Activated naive CD4-positive, alpha-beta T cell treated with anti-CD3 and anti-CD28 coated beads for 36 hours (primary cell): ENCODE data around the gene CRY1. TPM values are rescaled to one million over a fixed set of nuclear protein-coding genes. Genes with fewer than 3 reads are reported as not detected.

Experiments used
- CTCF ChIA-PET: fragments of 350-600 bp; sonication (Branson Sonifier 250); formaldehyde crosslinking; loops from one replicate; lab custom pipeline; 2021; ENCODE audit warnings: antibody characterized with exemption; lab: Charles Lee
- DNase-seq: peaks from one replicate; pipeline ENCODE4 v3.0.0-alpha.2; 2020
- H3K27ac Mint-ChIP-seq: one replicate; pipeline ENCODE4 v1.8.0; 2021; ENCODE audit warnings: mild to moderate bottlenecking, mixed read lengths
- H3K27me3 Mint-ChIP-seq: one replicate; pipeline ENCODE4 v1.8.0; 2021; ENCODE audit warnings: low read depth, mixed read lengths
- H3K36me3 Mint-ChIP-seq: one replicate; pipeline ENCODE4 v1.8.0; 2021; ENCODE audit warnings: low read depth, mixed read lengths
- H3K4me1 Mint-ChIP-seq: one replicate; pipeline ENCODE4 v1.8.0; 2021; ENCODE audit warnings: low read depth, mixed read lengths
- H3K4me3 Mint-ChIP-seq: one replicate; pipeline ENCODE4 v1.8.0; 2021; ENCODE audit warnings: mild to moderate bottlenecking, moderate library complexity, mixed read lengths
- H3K9me3 Mint-ChIP-seq: one replicate; pipeline ENCODE4 v1.8.0; 2021; ENCODE audit warnings: mixed read lengths
- intact Hi-C: fragments of 100-400 bp; cut with micrococcal nuclease; formaldehyde crosslinking; loops from one replicate; pipeline ENCODE4 v1.15.1; 2023
- total RNA-seq, 2 experiments: library from RNA; stranded (reverse); gene quantifications; one replicate each; pipeline ENCODE4 v1.2.3, GENCODE V29; 2021

CRY1 gene
- total RNA-seq, 2 experiments from 2014 or later: 15.2 to 17.5 TPM

GRCh38 chr12:106975993-106976658 lies 117.2 kb downstream of the CRY1 start:
- H3K36me3 Mint-ChIP-seq: peaks cover 9% of the 10 kb centered on the region
- H3K27ac Mint-ChIP-seq: no peak overlapping the region
- CTCF ChIA-PET: no interaction called here
- DNase-seq: no peak
- no peaks in the 10 kb centered on the region for H3K27me3 Mint-ChIP-seq
- intact Hi-C loops: no loop called here
- H3K4me3 Mint-ChIP-seq: no peak overlapping the region
- no peaks in the 10 kb centered on the region for H3K9me3 Mint-ChIP-seq
- H3K4me1 Mint-ChIP-seq: peaks cover 19% of the 10 kb centered on the region

- CTCF ChIA-PET: no interaction called here
- Mint-ChIP-seq H3K36me3 (peaks cover 13% of the 10 kb centered on the region), H3K27ac (no peak overlapping the region)
Measured at GRCh38 chr12:106975098-106975497, 118.3 kb downstream of the CRY1 start.

GRCh38 chr12:106974511-106974910 lies 118.8 kb downstream of the CRY1 start:
- Mint-ChIP-seq H3K36me3 (peaks cover 13% of the 10 kb centered on the region), H3K9me3 (no peaks in the 10 kb centered on the region), H3K27ac (no peak overlapping the region), H3K4me3 (no peak overlapping the region), H3K4me1 (peaks cover 23% of the 10 kb centered on the region), H3K27me3 (no peaks in the 10 kb centered on the region)
- intact Hi-C loops: no loop called here
- DNase-seq: no peak
- CTCF ChIA-PET: interaction anchor here (0.6 kb wide), 1 partner anchor 254 kb away, joined by 3 read pairs; no protein-coding TSS in a partner anchor

More at GRCh38 chr12:106975098-106975497, 118.3 kb downstream of the CRY1 start:
- H3K4me3 Mint-ChIP-seq: no peak overlapping the region
- no peaks in the 10 kb centered on the region for H3K27me3 Mint-ChIP-seq
- no peaks in the 10 kb centered on the region for H3K9me3 Mint-ChIP-seq
- peaks cover 23% of the 10 kb centered on the region for H3K4me1 Mint-ChIP-seq
- DNase-seq: no peak
- intact Hi-C loops: no loop called here

GRCh38 chr12:106973545-106973944 lies 119.8 kb downstream of the CRY1 start:
- CTCF ChIA-PET: no interaction called here
- Mint-ChIP-seq H3K4me3 (no peak overlapping the region), H3K9me3 (no peaks in the 10 kb centered on the region), H3K27ac (no peak overlapping the region), H3K36me3 (peaks cover 13% of the 10 kb centered on the region), H3K27me3 (no peaks in the 10 kb centered on the region), H3K4me1 (peaks cover 23% of the 10 kb centered on the region)
- intact Hi-C loops: no loop called here
- no peak for DNase-seq

- CTCF ChIA-PET: no interaction called here
- Mint-ChIP-seq H3K27me3 (no peaks in the 10 kb centered on the region), H3K9me3 (no peaks in the 10 kb centered on the region), H3K4me1 (peaks cover 23% of the 10 kb centered on the region), H3K36me3 (peaks cover 15% of the 10 kb centered on the region), H3K27ac (no peak overlapping the region), H3K4me3 (no peak overlapping the region)
- no peak for DNase-seq
- intact Hi-C loops: no loop called here
Measured at GRCh38 chr12:106971065-106971464, 122.3 kb downstream of the CRY1 start.

- Mint-ChIP-seq H3K27ac (no peak overlapping the region), H3K9me3 (no peaks in the 10 kb centered on the region), H3K36me3 (peaks cover 8% of the 10 kb centered on the region), H3K27me3 (no peaks in the 10 kb centered on the region), H3K4me1 (peaks cover 18% of the 10 kb centered on the region), H3K4me3 (no peak overlapping the region)
- intact Hi-C loops: no loop called here
- DNase-seq: no peak
- CTCF ChIA-PET: no interaction called here
Measured at GRCh38 chr12:106964526-106964925, 128.8 kb downstream of the CRY1 start.

GRCh38 chr12:106962286-106962685 lies 131.1 kb downstream of the CRY1 start:
- no peak for DNase-seq
- Mint-ChIP-seq H3K27ac (no peak overlapping the region), H3K9me3 (no peaks in the 10 kb centered on the region), H3K4me1 (peaks cover 29% of the 10 kb centered on the region), H3K4me3 (no peak overlapping the region), H3K27me3 (no peaks in the 10 kb centered on the region), H3K36me3 (peaks cover 6% of the 10 kb centered on the region)
- intact Hi-C loops: no loop called here
- CTCF ChIA-PET: no interaction called here

GRCh38 chr12:106960443-106960842 lies 132.9 kb downstream of the CRY1 start:
- Mint-ChIP-seq H3K4me3 (no peak overlapping the region), H3K4me1 (peaks cover 29% of the 10 kb centered on the region), H3K27ac (no peak overlapping the region), H3K9me3 (no peaks in the 10 kb centered on the region), H3K27me3 (no peaks in the 10 kb centered on the region), H3K36me3 (peaks cover 8% of the 10 kb centered on the region)
- CTCF ChIA-PET: interaction anchor here (0.6 to 1.7 kb wide), 2 partner anchors 143 to 144 kb away, joined by 3 to 4 read pairs; no protein-coding TSS in a partner anchor
- intact Hi-C loops: no loop called here
- DNase-seq: no peak

- no peaks in the 10 kb centered on the region for H3K27me3 Mint-ChIP-seq
- peaks cover 23% of the 10 kb centered on the region for H3K4me1 Mint-ChIP-seq
- no peak for DNase-seq
- intact Hi-C loops: loop anchor here (2.0 to 5.0 kb wide), 4 partner anchors 183 to 710 kb away; partner anchors contain the start of genes CKAP4, RIC8B and TCP11L2
- H3K4me3 Mint-ChIP-seq: peak overlapping the region; percentile 99
- CTCF ChIA-PET: no interaction called here
- H3K36me3 Mint-ChIP-seq: peaks cover 2% of the 10 kb centered on the region
- H3K9me3 Mint-ChIP-seq: no peaks in the 10 kb centered on the region
- H3K27ac Mint-ChIP-seq: peak overlapping the region; percentile 31
Measured at GRCh38 chr12:106957583-106957982, 135.8 kb downstream of the CRY1 start.

- Mint-ChIP-seq H3K4me1 (peaks cover 17% of the 10 kb centered on the region), H3K9me3 (no peaks in the 10 kb centered on the region), H3K27ac (peak overlapping the region; percentile 91), H3K4me3 (peak overlapping the region; percentile 99), H3K27me3 (no peaks in the 10 kb centered on the region), H3K36me3 (peaks cover 2% of the 10 kb centered on the region)
- CTCF ChIA-PET: interaction anchor here (0.9 to 1.3 kb wide), 3 partner anchors 13 to 196 kb away, joined by 3 read pairs; no protein-coding TSS in a partner anchor
- peak; percentile 63 for DNase-seq
- intact Hi-C loops: loop anchor here (1.0 to 5.0 kb wide), 6 partner anchors 137 to 709 kb away; partner anchors contain the start of genes CKAP4, CRY1, RIC8B and TCP11L2
Measured at GRCh38 chr12:106956048-106956578, 137.2 kb downstream of the CRY1 start.

- H3K9me3 Mint-ChIP-seq: peaks cover 3% of the 10 kb centered on the region
- H3K36me3 Mint-ChIP-seq: peaks cover 2% of the 10 kb centered on the region
- H3K4me3 Mint-ChIP-seq: peak within 1 kb of the TSS; percentile 99
- H3K27me3 Mint-ChIP-seq: no peaks in the 10 kb centered on the region
- peak; percentile 87 for DNase-seq
- peak within 1 kb of the TSS; percentile 91 for H3K27ac Mint-ChIP-seq
- peaks cover 14% of the 10 kb centered on the region for H3K4me1 Mint-ChIP-seq
- CTCF ChIA-PET: interaction anchor here (0.9 to 1.3 kb wide), 3 partner anchors 14 to 196 kb away, joined by 3 read pairs; no protein-coding TSS in a partner anchor
- intact Hi-C loops: loop anchor here (1.0 to 5.0 kb wide), 9 partner anchors 32 to 729 kb away; partner anchors contain the start of genes CKAP4, CRY1, MTERF2 and PWP1
Measured at GRCh38 chr12:106955377-106956047, 137.8 kb downstream of the CRY1 start, which contains the start of gene TMEM263. TSS of gene TMEM263 (plus strand) at chr12:106955907. CDS start at chr12:106967117, 11,210 bp downstream.
